Muscle of leg (tissue), 11 donors: ENCODE measurements around the gene RAB6A. TPM values are rescaled to one million over a fixed set of nuclear protein-coding genes. Genes with fewer than 3 reads are reported as not detected.
A peak's percentile ranks its signal among the peaks of the same experiment; 100 is the strongest.
"Not testable (repeated sequence)": the region's sequence is repeated elsewhere in the genome, so short reads cannot be mapped to it uniquely, and the experiment has no call there.

Source experiments
- DNase-seq: peaks from one replicate; pipeline ENCODE4 v3.0.0; 2013
- H3K27ac ChIP-seq: one replicate; pipeline ENCODE4 v1.5.1; 2013; ENCODE audit warnings: mild to moderate bottlenecking, low read length, control low read depth
- H3K27me3 ChIP-seq: one replicate; pipeline ENCODE4 v1.6.1; 2013; ENCODE audit warnings: low read length; ENCODE audit not compliant: control insufficient read depth, insufficient read depth
- H3K36me3 ChIP-seq: one replicate; pipeline ENCODE4 v1.6.1; 2013; ENCODE audit warnings: low read length; ENCODE audit not compliant: control insufficient read depth, insufficient read depth
- H3K4me1 ChIP-seq: one replicate; pipeline ENCODE4 v1.6.1; 2013; ENCODE audit warnings: low read length; ENCODE audit not compliant: control insufficient read depth, insufficient read depth
- H3K4me3 ChIP-seq: one replicate; pipeline ENCODE4 v1.5.1; 2013; ENCODE audit warnings: low read length, control low read depth
- H3K9me3 ChIP-seq: replicated peaks from 2 replicates; pipeline ENCODE4 v1.6.1; 2013; ENCODE audit warnings: low read depth, low read length; ENCODE audit not compliant: control insufficient read depth
- WGBS: methylation state at CpG from one replicate; pipeline ENCODE4 v1.1.5; 2013; ENCODE audit warnings: missing lambda C conversion rate; ENCODE audit not compliant: insufficient coverage; 5-methylcytosine and 5-hydroxymethylcytosine counted together
- polyA plus RNA-seq, 8 donors: library from polyadenylated mRNA; unstranded; fragments of 120-200 nt; gene quantifications; one replicate each; pipeline versions ENCODE4 v1.2.1 to v1.2.3, GENCODE V29; 2013; ENCODE audit warnings: inconsistent platforms in 1 of 8, low replicate concordance in 1 of 8; ENCODE audit not compliant: insufficient read length in 8 of 8, insufficient read depth in 1 of 8
- total RNA-seq: library from RNA; stranded (reverse); fragments of 120-200 nt; gene quantifications from one replicate; pipeline ENCODE4 v1.2.4, GENCODE V29; 2013

RAB6A gene
- total and polyA plus RNA-seq, 9 donors = 69.3 to 112 (median 90.4) TPM

GRCh38 chr11:73792584-73792983, 31.7 kb upstream of the RAB6A start:
- H3K36me3 ChIP-seq = peaks cover 10% of the 10 kb centered on the region
- no peak overlapping the region for H3K27ac ChIP-seq
- peaks cover 11% of the 10 kb centered on the region for H3K4me1 ChIP-seq
- H3K9me3 ChIP-seq = no peaks in the 10 kb centered on the region
- H3K4me3 ChIP-seq = no peak overlapping the region
- no peak for DNase-seq
- H3K27me3 ChIP-seq = no peaks in the 10 kb centered on the region

DNA sequence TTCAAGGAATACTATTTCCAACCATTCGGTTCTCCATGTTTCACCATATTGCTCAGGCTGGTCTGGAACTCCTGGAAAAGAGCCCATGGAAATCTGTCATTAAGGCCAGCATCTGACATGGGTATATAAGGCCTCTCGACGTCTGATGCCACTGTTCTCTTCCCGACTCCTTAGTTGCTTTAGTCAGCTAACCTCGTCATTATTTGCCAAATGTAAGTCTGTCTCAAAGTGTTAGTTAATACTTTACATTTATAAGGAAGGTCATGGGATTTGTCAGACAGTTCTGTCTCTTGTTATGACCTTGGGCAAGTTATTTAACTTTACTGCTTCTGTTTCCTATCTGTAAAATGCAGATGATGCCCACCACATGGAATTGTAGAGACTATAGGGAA, 28.4 kb upstream of the RAB6A start:
- 44% methylated on average over 1 of the region's 5 CpGs for WGBS
- DNase-seq = peak; percentile 32

GRCh38 chr11:73787643-73788558, 27.0 kb upstream of the RAB6A start, which contains the start of gene MRPL48:
MRPL48 (plus strand) TSS chr11:73787874; CDS start chr11:73787972, 98 bp downstream.
- H3K27me3 ChIP-seq = no peaks in the 10 kb centered on the region
- peak; percentile 96 for DNase-seq
- 1% methylated on average over 21 of the region's 44 CpGs for WGBS
- peaks cover 7% of the 10 kb centered on the region for H3K4me1 ChIP-seq
- peak within 1 kb of the TSS; percentile 67 for H3K4me3 ChIP-seq
- no peaks in the 10 kb centered on the region for H3K9me3 ChIP-seq
- peaks cover 4% of the 10 kb centered on the region for H3K36me3 ChIP-seq
- H3K27ac ChIP-seq = peak within 1 kb of the TSS; percentile 95

More for the DNA sequence above, 28.4 kb upstream of the RAB6A start:
- peaks cover 7% of the 10 kb centered on the region for H3K4me1 ChIP-seq
- peaks cover 4% of the 10 kb centered on the region for H3K36me3 ChIP-seq
- no peak overlapping the region for H3K4me3 ChIP-seq
- H3K9me3 ChIP-seq = no peaks in the 10 kb centered on the region
- no peaks in the 10 kb centered on the region for H3K27me3 ChIP-seq
- peak overlapping the region; percentile 95 for H3K27ac ChIP-seq

- peaks cover 3% of the 10 kb centered on the region for H3K36me3 ChIP-seq
- peak overlapping the region; percentile 67 for H3K4me3 ChIP-seq
- DNase-seq = no peak
- H3K9me3 ChIP-seq = no peaks in the 10 kb centered on the region
- peak overlapping the region; percentile 95 for H3K27ac ChIP-seq
- peaks cover 7% of the 10 kb centered on the region for H3K4me1 ChIP-seq
- 69% methylated on average over 3 of the region's 17 CpGs for WGBS
- H3K27me3 ChIP-seq = no peaks in the 10 kb centered on the region
These were observed 26.3 kb upstream of the RAB6A start for GRCh38 chr11:73787051-73787642.

- H3K4me3 ChIP-seq, DNase-seq, H3K36me3 ChIP-seq, H3K4me1 ChIP-seq, H3K27ac ChIP-seq, H3K9me3 ChIP-seq, H3K27me3 ChIP-seq: not testable (repeated sequence)
These were observed 24.6 kb upstream of the RAB6A start for GRCh38 chr11:73785467-73785866.

GRCh38 chr11:73784734-73785133, 23.9 kb upstream of the RAB6A start:
- no peak overlapping the region for H3K4me3 ChIP-seq
- no peaks in the 10 kb centered on the region for H3K27me3 ChIP-seq
- no peaks in the 10 kb centered on the region for H3K9me3 ChIP-seq
- no CpG with 5 or more reads among the region's 1 CpG for WGBS
- no peak for DNase-seq
- no peak overlapping the region for H3K27ac ChIP-seq
- H3K36me3 ChIP-seq = no peaks in the 10 kb centered on the region
- peaks cover 8% of the 10 kb centered on the region for H3K4me1 ChIP-seq

- DNase-seq = no peak
- H3K27ac ChIP-seq = no peak overlapping the region
- H3K9me3 ChIP-seq = no peaks in the 10 kb centered on the region
- H3K4me1 ChIP-seq = peaks cover 10% of the 10 kb centered on the region
- H3K36me3 ChIP-seq = no peaks in the 10 kb centered on the region
- 76% methylated on average over 5 of the region's 6 CpGs for WGBS
- no peak overlapping the region for H3K4me3 ChIP-seq
- H3K27me3 ChIP-seq = no peaks in the 10 kb centered on the region
These were observed 23.3 kb upstream of the RAB6A start for GRCh38 chr11:73784080-73784634.

DNA sequence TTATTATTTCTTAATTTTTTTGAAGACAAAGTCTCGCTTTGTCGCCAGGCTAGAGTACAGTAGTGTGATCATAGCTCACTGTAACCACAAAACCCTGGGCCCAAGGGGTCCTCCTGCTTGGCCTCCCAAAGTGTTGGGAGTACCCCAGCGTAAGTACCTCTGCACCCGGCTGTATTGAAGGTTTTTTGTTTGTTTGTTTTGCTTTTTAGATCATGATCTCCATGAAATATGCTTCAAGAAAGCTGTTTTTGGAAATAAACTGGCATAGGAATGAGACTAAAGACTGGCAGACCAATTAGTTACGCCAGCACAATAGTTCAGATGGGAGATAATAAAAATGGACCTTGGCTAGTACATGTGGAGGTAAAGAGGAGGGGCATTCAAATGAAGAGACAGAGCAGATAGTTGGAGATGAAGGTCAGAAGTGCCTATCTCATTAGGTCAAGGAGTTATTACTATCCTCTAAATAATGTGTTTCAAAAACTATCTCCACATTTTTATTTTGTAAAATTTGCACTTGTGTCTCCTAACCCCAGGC, 22.7 kb upstream of the RAB6A start:
- Histone ChIP-seq H3K4me1 (peaks cover 7% of the 10 kb centered on the region), H3K27me3 (no peaks in the 10 kb centered on the region), H3K36me3 (no peaks in the 10 kb centered on the region), H3K9me3 (no peaks in the 10 kb centered on the region), H3K4me3 (no peak overlapping the region), H3K27ac (no peak overlapping the region)
- no peak for DNase-seq
- WGBS = 82% methylated on average over 4 of the region's 5 CpGs

- no peak for DNase-seq
- H3K27ac ChIP-seq = no peak overlapping the region
- no peaks in the 10 kb centered on the region for H3K36me3 ChIP-seq
- no peaks in the 10 kb centered on the region for H3K27me3 ChIP-seq
- no peak overlapping the region for H3K4me3 ChIP-seq
- no peaks in the 10 kb centered on the region for H3K9me3 ChIP-seq
- H3K4me1 ChIP-seq = peaks cover 2% of the 10 kb centered on the region
- 100% methylated on average over 1 of the region's 6 CpGs for WGBS
These were observed 20.4 kb upstream of the RAB6A start for GRCh38 chr11:73781303-73781702.
